GM12878 (cell line): Measurements from ENCODE around the gene MDGA2.

Experiments
- CHD4 ChIP-seq: fragments of 200-600 bp; sonication (generic); IDR thresholded peaks from 2 replicates; pipeline ENCODE4 v1.6.1; 2016; ENCODE audit warnings: mild to moderate bottlenecking
- EZH2 ChIP-seq: IDR thresholded peaks from 2 replicates; pipeline ENCODE4 v1.6.1; 2012; ENCODE audit warnings: low read depth, mild to moderate bottlenecking, control low read depth, inconsistent platforms, low read length, borderline replicate concordance; ENCODE audit not compliant: control insufficient read depth
- FOXM1 ChIP-seq: IDR thresholded peaks from 2 replicates; pipeline ENCODE4 v1.6.1; 2012; ENCODE audit warnings: low read depth, mild to moderate bottlenecking, inconsistent platforms, low read length, moderate library complexity
- NR2F1 ChIP-seq: fragments of 450-650 bp; conservative IDR thresholded peaks from 2 replicates; pipeline ENCODE4 v1.6.1; 2017; ENCODE audit warnings: mild to moderate bottlenecking
- POLR2A ChIP-seq: IDR thresholded peaks from 2 replicates; pipeline ENCODE4 v1.6.1; 2011; ENCODE audit warnings: low read depth, mild to moderate bottlenecking, low read length
- RAD21 ChIP-seq: IDR thresholded peaks from 2 replicates; pipeline ENCODE4 v1.6.1; 2011; ENCODE audit warnings: mild to moderate bottlenecking, low read depth, low read length, moderate library complexity; ENCODE audit not compliant: insufficient read depth
- RCOR1 ChIP-seq: conservative IDR thresholded peaks from 2 replicates; pipeline ENCODE4 v1.6.1; 2012; ENCODE audit warnings: low read depth, low read length, improper control_type of control experiment
- TAF1 ChIP-seq: IDR thresholded peaks from 2 replicates; pipeline ENCODE4 v1.6.1; 2011; ENCODE audit warnings: mild to moderate bottlenecking, low read depth, low read length, borderline replicate concordance
- ZSCAN29 ChIP-seq: fragments of 450-650 bp; IDR thresholded peaks from 2 replicates; pipeline ENCODE4 v1.6.1; 2017; ENCODE audit warnings: mild to moderate bottlenecking, moderate library complexity
- TF ChIP-seq, protein P1 (sequence below): IDR thresholded peaks from 2 replicates; pipeline ENCODE4 v1.6.1; 2012; ENCODE audit warnings: low read depth, low read length, improper control_type of control experiment
- TF ChIP-seq, protein P2 (sequence below): IDR thresholded peaks from 2 replicates; pipeline ENCODE4 v1.6.1; 2011; ENCODE audit warnings: low read depth, low read length, improper control_type of control experiment, borderline replicate concordance
- TF ChIP-seq, protein P3 (sequence below), 3 experiments: IDR thresholded peaks in 2 of 3; conservative IDR thresholded peaks in 1 of 3; 2 replicates each; pipeline ENCODE4 v1.5.1; 2011; ENCODE audit warnings: low read depth in 3 of 3, low read length in 3 of 3, mild to moderate bottlenecking in 3 of 3, control low read depth in 2 of 3, moderate library complexity in 2 of 3, inconsistent platforms in 1 of 3, mixed read lengths in 1 of 3; ENCODE audit not compliant: control insufficient read depth in 2 of 3, insufficient read depth in 1 of 3; ENCODE audit errors: extremely low read depth in 1 of 3
- TF ChIP-seq, protein P4 (sequence below): fragments of 450-650 bp; IDR thresholded peaks from 2 replicates; pipeline ENCODE4 v1.6.1; 2016; ENCODE audit warnings: mild to moderate bottlenecking

DNA sequence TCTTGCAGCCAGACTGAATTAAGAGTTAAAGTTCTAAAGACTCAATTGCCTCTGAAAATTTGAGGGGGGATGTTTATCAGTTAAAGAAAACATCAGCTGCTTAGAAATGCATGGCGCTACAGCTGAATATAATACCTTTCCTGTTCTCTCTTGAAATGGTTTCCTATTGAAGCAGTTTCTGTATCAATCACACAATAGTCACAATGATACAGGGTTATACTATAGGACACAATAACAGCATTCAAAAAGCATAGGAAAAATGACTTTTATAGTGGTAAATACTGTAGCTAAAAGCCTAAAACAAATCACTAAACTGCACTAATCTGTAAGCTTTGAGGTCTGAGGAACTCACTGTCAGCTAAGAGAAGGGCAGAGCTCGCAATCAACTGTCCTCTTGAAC is 15.2 kb downstream of the MDGA2 start:
- TF ChIP-seq RCOR1 = no peak
- TF ChIP-seq, protein P1, sequence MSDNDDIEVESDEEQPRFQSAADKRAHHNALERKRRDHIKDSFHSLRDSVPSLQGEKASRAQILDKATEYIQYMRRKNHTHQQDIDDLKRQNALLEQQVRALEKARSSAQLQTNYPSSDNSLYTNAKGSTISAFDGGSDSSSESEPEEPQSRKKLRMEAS = no peak
- TF ChIP-seq, protein P2, sequence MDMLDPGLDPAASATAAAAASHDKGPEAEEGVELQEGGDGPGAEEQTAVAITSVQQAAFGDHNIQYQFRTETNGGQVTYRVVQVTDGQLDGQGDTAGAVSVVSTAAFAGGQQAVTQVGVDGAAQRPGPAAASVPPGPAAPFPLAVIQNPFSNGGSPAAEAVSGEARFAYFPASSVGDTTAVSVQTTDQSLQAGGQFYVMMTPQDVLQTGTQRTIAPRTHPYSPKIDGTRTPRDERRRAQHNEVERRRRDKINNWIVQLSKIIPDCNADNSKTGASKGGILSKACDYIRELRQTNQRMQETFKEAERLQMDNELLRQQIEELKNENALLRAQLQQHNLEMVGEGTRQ = no peak
- TF ChIP-seq EZH2 = no peak
- TF ChIP-seq, protein P3, sequence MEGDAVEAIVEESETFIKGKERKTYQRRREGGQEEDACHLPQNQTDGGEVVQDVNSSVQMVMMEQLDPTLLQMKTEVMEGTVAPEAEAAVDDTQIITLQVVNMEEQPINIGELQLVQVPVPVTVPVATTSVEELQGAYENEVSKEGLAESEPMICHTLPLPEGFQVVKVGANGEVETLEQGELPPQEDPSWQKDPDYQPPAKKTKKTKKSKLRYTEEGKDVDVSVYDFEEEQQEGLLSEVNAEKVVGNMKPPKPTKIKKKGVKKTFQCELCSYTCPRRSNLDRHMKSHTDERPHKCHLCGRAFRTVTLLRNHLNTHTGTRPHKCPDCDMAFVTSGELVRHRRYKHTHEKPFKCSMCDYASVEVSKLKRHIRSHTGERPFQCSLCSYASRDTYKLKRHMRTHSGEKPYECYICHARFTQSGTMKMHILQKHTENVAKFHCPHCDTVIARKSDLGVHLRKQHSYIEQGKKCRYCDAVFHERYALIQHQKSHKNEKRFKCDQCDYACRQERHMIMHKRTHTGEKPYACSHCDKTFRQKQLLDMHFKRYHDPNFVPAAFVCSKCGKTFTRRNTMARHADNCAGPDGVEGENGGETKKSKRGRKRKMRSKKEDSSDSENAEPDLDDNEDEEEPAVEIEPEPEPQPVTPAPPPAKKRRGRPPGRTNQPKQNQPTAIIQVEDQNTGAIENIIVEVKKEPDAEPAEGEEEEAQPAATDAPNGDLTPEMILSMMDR (IDR thresholded peaks at IDR 0.05 in 2 of 3, conservative IDR thresholded peaks at IDR 0.05 in 1 of 3; ENCODE audit: control insufficient read depth in 2 of 3, extremely low read depth in 1 of 3, insufficient read depth in 1 of 3, low read depth in 3 of 3, low read length in 3 of 3) = no peak
- TF ChIP-seq RAD21 = no peak
- no peak for TF ChIP-seq TAF1
- no peak for TF ChIP-seq FOXM1
- no peak for TF ChIP-seq NR2F1
- no peak for TF ChIP-seq ZSCAN29
- TF ChIP-seq CHD4 = no peak
- TF ChIP-seq, protein P4, sequence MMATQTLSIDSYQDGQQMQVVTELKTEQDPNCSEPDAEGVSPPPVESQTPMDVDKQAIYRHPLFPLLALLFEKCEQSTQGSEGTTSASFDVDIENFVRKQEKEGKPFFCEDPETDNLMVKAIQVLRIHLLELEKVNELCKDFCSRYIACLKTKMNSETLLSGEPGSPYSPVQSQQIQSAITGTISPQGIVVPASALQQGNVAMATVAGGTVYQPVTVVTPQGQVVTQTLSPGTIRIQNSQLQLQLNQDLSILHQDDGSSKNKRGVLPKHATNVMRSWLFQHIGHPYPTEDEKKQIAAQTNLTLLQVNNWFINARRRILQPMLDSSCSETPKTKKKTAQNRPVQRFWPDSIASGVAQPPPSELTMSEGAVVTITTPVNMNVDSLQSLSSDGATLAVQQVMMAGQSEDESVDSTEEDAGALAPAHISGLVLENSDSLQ = no peak
- TF ChIP-seq POLR2A = no peak
